ENCODE data around the gene EHHADH.

DNA sequence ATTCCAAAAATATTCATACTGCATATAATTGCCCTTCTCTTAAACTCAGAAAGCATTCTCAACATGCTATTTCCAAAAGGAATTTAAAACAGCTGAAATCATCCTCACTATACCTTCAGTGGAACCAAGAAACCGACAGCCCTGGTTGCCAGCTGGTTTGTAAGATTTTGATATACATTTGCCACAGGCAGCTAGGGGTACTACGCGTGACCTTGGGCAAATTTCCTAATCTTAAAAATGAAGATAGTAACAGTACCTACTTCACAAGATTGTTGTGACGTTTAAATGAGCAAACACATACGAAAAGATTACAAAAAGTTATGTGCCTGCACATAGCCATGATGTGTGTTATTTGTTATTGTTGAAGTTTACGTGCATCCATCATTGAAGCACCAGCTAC lies 108.3 kb downstream of the EHHADH start:
- no peak for TF ChIP-seq CTCF (conservative IDR thresholded peaks at IDR 0.05 in 1 of 2, IDR thresholded peaks at IDR 0.05 in 1 of 2; ENCODE audit: extremely low read depth in 1 of 2, insufficient read depth in 1 of 2, low read depth in 1 of 2, low read length in 2 of 2)
- no peak for TF ChIP-seq EZH2 (IDR thresholded peaks at IDR 0.05; ENCODE audit: borderline replicate concordance, low read length)

All from mammary epithelial cell (primary cell).